GM12891 (cell line): ENCODE results near the gene TFPT.

ENCODE experiments used
- DNase-seq: peaks from one replicate; pipeline ENCODE4 v3.0.0; 2011; ENCODE audit warnings: low spot score; ENCODE audit not compliant: insufficient read length
- FAIRE-seq: peaks from 2 replicates; lab custom pipeline; 2011; peaks lifted over from hg19 to GRCh38; lab: Jason Lieb, UNC
- PAX5 ChIP-seq: IDR thresholded peaks from 2 replicates; pipeline ENCODE4 v1.6.1; 2011; ENCODE audit warnings: low read length, moderate library complexity, mild to moderate bottlenecking; ENCODE audit not compliant: insufficient read depth, severe bottlenecking
- POLR2A ChIP-seq: IDR thresholded peaks from 2 replicates; pipeline ENCODE4 v1.6.1; 2011; ENCODE audit warnings: low read depth, low read length, control low read depth
- POLR2AphosphoS5 ChIP-seq: IDR thresholded peaks from 2 replicates; pipeline ENCODE4 v1.6.1; 2011; ENCODE audit warnings: low read depth, low read length, control low read depth
- POU2F2 ChIP-seq: IDR thresholded peaks from 2 replicates; pipeline ENCODE4 v1.6.1; 2011; ENCODE audit warnings: low read depth, mild to moderate bottlenecking, control low read depth, low read length, moderate library complexity
- SPI1 ChIP-seq: IDR thresholded peaks from 2 replicates; pipeline ENCODE4 v1.6.1; 2011; ENCODE audit warnings: low read depth, low read length, control low read depth
- TAF1 ChIP-seq: IDR thresholded peaks from 2 replicates; pipeline ENCODE4 v1.6.1; 2011; ENCODE audit warnings: low read depth, low read length, control low read depth

Gene TFPT

GRCh38 chr19:54151362-54152035 lies 36.0 kb upstream of the TFPT start:
- FAIRE-seq (no peak), DNase-seq (no peak)
- TF ChIP-seq POLR2A: 0 out of 2 replicates have a peak, but pooled peaks have one; percentile 30
- no peak for TF ChIP-seq POU2F2
- no peak for TF ChIP-seq POLR2AphosphoS5

GRCh38 chr19:54149021-54149812 lies 33.8 kb upstream of the TFPT start:
- DNase-seq: no peak
- FAIRE-seq: no peak
- TF ChIP-seq PAX5: no peak
- no peak for TF ChIP-seq TAF1
- TF ChIP-seq SPI1: no peak
- TF ChIP-seq POU2F2: no peak
- no peak for TF ChIP-seq POLR2AphosphoS5
- no peak for TF ChIP-seq POLR2A

- FAIRE-seq: no peak
Measured at GRCh38 chr19:54148158-54148557, 32.7 kb upstream of the TFPT start.

GRCh38 chr19:54147676-54148075 lies 32.2 kb upstream of the TFPT start:
- DNase-seq (no peak), FAIRE-seq (no peak)
- TF ChIP-seq SPI1: no peak
- no peak for TF ChIP-seq PAX5
- TF ChIP-seq POLR2AphosphoS5: no peak
- no peak for TF ChIP-seq POLR2A
- no peak for TF ChIP-seq TAF1
- no peak for TF ChIP-seq POU2F2

More at GRCh38 chr19:54148158-54148557, 32.7 kb upstream of the TFPT start:
- no peak for TF ChIP-seq POLR2AphosphoS5
- TF ChIP-seq TAF1: no peak
- TF ChIP-seq POLR2A: no peak
- no peak for TF ChIP-seq PAX5
- TF ChIP-seq POU2F2: no peak
- TF ChIP-seq SPI1: no peak
- DNase-seq: no peak

GRCh38 chr19:54145541-54146158 lies 30.2 kb upstream of the TFPT start:
- no peak for FAIRE-seq
- TF ChIP-seq POLR2A: no peak
- no peak for TF ChIP-seq TAF1
- no peak for TF ChIP-seq PAX5
- TF ChIP-seq SPI1: no peak
- no peak for TF ChIP-seq POLR2AphosphoS5
- TF ChIP-seq POU2F2: no peak
- DNase-seq: no peak

GRCh38 chr19:54142166-54142780 lies 26.8 kb upstream of the TFPT start:
- DNase-seq (no peak), FAIRE-seq (no peak)
- TF ChIP-seq POLR2AphosphoS5: no peak
- no peak for TF ChIP-seq POU2F2
- TF ChIP-seq POLR2A: no peak
- no peak for TF ChIP-seq PAX5
- no peak for TF ChIP-seq TAF1
- TF ChIP-seq SPI1: no peak

GRCh38 chr19:54141356-54141755 lies 25.9 kb upstream of the TFPT start:
- DNase-seq (no peak), FAIRE-seq (no peak)
- TF ChIP-seq POLR2A: no peak
- TF ChIP-seq TAF1: no peak
- TF ChIP-seq PAX5: no peak
- TF ChIP-seq POLR2AphosphoS5: no peak
- TF ChIP-seq SPI1: no peak
- TF ChIP-seq POU2F2: no peak

GRCh38 chr19:54138489-54139256 lies 23.2 kb upstream of the TFPT start:
- TF ChIP-seq POLR2A (no peak), SPI1 (no peak), TAF1 (no peak), PAX5 (no peak), POLR2AphosphoS5 (no peak), POU2F2 (no peak)
- no peak for DNase-seq

More at GRCh38 chr19:54138489-54139256, 23.2 kb upstream of the TFPT start:
- FAIRE-seq: no peak
